GM21737 (cell line): ENCODE results near the gene MAP4K5.
"Not testable (repeated sequence)": the region's sequence is repeated elsewhere in the genome, so short reads cannot be mapped to it uniquely, and the experiment has no call there.

ENCODE experiments used
- ATAC-seq: cut with Tn5 transposase; IDR thresholded peaks from one replicate; pipeline ENCODE4 v1.9.1; 2021; ENCODE audit warnings: mild to moderate bottlenecking, moderate library complexity; ENCODE audit not compliant: unreplicated experiment

The MAP4K5 gene

GRCh38 chr14:50533241-50533705, 904 bp upstream of the MAP4K5 start:
- ATAC-seq, result peak; percentile 18

DNA sequence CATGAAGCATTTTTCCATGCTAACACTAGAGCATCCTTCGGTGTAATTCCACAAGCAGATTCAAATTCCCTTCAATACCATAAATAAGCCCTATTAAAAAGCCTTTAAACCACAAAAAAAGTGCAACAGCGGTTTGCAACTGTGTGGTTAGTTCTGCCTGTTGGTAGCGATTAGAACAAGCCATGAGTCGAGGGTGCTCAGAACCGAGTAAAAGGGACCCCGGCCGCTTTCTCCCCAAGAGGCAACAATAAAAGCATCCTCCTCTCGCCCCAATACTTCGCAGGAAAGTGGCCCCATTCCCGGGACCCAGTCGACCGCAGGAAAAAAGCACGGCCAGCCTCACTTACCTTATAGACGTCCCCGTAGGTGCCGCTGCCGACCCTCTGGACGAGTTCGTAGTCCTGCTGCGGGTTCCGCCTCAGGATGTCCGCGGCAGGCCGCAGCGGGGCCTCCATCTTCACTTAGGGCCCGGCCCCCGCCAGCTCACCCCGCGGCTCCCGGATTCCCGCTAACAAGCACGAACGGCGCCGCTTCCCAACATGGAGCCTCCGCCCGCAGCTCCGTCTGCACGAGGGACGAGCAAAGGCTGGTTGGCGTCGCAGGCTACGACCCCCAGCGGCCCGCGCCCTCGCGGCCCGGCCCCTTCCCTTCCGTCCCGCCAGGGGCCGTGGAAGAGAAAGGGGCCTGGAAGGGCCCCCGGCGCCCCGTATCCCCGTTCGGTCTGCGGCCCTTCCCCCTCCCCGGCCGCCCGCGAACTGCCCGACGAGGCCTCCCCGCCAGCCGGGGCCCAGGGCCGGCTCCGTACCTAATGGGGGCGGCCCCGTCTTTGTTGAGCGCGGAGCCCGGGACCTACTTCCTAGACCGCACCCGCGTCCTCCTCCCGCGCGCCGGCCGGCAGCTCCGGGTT, 521 bp downstream of the MAP4K5 start:
- peak; percentile 17 for ATAC-seq

- no peak for ATAC-seq
These were observed 1.5 kb downstream of the MAP4K5 start for GRCh38 chr14:50530794-50531365.

GRCh38 chr14:50530358-50530757, 2.0 kb downstream of the MAP4K5 start:
- ATAC-seq, result no peak

- no peak for ATAC-seq
These were observed 2.8 kb downstream of the MAP4K5 start for GRCh38 chr14:50529288-50530179.

DNA sequence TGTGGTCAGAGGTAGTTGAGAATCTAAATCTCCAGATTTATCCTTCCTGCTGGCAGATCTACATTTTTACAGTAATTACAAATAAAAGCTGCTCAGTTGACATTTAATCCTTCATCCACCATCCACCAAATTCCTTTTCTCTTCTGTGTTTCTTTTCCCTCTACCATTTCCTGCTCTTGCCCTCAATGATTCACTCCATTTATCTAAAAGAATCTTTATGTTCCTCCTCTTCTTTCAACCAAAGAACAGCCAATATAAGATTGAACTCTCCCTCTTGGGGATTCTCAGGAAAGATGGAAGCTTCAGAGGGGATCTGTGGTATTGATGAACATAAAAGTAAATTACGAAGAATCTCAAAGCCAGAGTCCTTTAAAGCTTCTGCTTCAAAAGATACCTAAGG, 4.4 kb downstream of the MAP4K5 start:
- no peak for ATAC-seq

DNA sequence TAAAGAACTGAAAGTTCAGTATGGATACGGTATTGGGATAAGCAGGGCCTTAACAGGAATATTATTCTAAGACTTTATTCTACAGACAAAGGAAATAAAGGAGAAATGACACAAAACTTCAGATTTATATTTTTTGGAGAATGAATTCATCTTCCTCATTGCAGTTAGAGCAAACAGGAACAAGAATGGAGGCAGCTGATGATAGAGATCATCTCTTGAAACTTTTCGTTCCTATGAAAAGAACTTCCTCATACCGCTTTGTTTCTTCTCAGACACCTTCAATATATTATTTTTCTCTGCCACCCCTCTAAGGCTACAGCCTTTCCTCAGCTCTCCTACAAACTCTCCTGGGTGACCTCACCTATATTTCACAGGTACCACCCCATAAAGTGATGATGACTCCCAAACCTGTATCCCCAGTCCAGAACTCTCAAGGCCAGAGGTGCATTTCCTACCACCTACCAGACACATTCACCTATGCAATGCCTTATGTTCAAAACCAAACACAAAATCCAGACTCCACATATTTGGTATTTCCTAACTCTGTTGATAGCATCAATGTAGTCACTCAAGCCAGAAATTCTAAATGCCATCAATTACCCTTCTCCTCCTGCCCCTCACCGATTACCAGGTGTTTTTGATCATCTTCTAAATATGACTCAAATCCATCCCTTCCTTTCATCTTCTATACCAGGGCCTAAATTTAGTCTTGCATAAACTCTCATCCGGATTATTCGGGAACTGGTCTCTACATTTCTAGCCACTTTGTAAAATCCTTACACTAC, 7.4 kb downstream of the MAP4K5 start:
- no peak for ATAC-seq

DNA sequence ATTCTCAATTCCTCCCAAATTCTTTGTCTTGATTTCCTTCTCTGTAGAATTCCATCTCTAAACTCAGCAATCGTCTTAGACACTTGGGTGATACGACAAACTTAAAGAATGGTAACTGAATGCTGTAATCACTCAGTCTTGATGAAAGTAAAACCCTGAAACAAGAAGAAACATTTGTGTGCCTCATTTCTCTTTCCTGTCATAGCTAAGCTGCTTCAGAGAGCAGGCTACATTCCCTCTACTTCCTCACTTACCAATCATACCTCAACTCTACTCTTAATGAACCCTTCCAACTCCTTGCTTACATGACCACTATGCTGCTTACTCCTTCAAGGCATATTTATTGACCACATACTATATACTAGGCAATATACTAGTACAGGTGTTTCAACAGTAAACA, 8.3 kb downstream of the MAP4K5 start:
- peak; percentile 44 for ATAC-seq

DNA sequence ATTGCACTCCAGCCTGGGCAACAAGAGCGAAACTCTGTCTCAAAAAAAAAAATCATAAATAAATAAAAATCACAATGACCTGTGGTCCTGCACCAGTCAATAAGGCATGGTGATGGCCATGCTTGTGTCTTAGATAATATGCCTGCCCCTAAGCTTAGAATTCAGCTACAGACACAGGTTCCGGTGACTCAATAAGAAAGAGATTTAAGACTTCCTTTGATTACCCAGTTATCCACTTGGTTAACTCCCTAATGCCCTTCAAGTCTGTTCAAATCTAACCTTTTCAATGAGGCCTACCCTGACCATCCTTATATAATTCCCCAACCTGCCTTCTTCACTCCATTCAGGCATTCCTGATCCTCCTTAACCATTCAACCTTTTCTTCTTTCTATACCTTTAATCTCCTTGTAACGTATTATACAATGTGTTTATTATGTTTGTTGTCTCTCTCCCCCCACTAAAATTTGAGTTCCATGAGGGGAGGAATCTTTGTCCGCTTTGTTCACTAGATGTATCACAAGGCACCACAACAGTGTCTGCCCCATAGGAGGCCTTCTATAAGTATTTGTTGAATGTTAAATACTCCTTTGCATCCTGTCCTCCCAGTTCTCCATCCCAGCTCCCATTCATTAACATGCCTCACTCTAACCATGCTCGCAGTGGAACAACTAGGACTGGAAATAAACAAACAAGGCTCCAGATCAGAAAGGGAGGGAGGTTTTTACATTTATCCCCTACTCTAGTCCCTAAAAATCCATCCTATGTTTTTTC, 8.9 kb downstream of the MAP4K5 start:
- no peak for ATAC-seq

GRCh38 chr14:50521912-50522341, 10.4 kb downstream of the MAP4K5 start:
- peak; percentile 62 for ATAC-seq

DNA sequence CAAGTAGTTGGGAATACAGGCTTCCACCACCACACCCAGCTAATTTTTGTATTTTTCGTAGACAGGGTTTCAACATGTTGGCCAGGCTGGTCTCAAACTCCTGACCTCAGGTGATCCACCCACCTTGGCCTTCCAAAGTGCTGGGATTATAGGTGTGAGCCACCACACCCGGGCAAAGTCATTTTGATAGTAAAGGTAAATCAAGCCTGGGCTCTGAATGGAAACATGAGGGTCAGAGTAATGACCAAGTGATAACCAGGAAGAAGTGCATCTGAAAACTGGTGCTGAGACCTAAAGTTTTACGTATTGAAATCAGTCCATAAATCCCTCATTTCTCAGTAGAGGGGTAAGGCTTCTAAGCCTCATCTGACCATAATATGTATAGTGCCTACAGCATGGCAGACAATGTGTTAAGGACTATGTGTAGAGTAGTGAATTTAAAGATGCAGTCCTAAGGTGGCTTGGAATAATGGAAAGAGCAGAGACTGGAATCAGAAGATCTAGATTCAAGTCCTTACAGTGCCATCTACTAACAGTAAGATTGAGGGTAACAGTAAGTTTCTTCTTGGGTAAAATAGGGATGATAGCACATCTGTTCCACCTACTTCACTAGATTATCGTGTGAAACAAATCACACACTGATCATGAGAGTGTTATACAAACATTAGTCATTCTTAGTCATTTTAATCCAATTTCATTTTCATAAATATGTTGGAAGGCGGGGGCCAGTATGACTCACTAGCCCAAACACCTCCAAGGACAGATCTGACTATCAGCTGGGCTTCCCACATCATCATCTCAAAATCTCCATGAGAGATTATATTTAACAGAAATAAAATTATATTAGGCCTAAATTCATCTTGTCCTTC, 11.2 kb downstream of the MAP4K5 start:
- ATAC-seq, result peak; percentile 54

GRCh38 chr14:50516091-50516490, 16.3 kb downstream of the MAP4K5 start:
- no peak for ATAC-seq

DNA sequence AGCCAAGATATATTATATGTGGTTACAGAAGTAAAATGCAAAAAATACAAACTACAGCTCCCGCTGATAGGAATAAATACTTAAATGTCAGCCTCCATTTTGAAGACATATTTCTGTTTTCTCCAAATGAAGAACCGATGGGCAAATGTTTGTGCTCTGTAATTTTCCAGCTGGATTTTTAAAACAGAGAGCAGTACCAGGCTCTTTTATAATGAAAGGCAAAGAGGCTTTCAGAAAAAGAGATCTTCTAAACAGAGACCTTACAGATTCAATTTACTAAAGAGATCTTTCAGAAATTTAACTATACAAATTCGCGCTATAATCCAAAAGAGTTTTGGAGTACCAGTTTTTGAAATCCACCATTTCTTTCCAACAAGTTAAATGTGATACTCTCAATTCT, 19.9 kb downstream of the MAP4K5 start:
- no peak for ATAC-seq

DNA sequence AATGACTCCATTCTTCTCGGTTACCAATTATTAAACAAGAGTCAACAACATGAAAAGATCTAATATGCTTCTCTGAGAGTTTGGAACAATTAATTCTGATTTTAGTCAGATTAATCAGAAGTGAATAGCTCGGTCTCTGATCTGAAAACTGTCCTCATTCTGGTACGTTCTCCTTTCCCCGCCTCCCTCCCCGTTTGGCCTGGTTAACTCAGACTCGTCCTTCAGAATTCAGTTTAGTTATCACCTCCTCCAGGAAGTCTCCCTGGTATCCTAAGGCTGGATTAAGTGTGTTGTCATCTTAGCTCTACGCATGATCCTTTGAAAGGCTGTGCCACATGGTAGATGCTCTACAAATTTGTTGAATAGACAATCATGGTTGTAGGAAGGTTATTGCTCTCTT, 22.2 kb downstream of the MAP4K5 start:
- no peak for ATAC-seq

DNA sequence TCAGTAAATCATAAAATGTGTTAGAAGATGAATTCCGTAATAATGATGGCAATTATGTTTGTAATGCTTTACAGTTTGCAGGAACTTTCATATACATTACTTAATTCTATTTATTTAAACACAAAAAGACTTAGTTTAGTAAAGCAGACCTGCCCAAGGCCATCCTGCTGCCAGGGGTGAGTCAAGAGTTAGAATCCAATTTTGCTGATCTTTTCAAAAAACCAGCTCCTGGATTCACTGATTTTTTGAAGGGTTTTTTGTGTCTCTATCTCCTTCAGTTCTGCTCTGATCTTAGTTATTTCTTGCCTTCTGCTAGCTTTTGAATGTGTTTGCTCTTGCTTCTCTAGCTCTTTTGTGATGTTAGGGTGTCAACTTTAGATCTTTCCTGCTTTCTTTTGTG, 25.3 kb downstream of the MAP4K5 start:
- ATAC-seq, result not testable (repeated sequence)

DNA sequence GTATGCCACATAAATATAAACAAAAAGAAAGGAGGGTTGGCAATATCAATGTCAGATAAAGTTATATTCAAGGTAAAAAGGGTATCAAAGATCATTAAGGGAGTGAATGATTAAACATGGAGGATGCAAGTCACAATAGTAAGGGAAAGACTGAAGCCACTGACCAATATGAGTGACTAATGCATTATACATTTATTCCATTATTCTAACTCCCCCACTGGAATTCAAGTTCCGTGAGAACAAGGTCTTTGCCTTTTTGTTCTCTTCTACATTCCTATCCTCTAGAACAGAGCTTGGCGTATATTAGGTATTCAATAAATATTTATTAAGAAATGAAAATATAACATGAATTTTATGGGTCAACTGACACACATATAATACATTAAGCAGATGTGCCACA, 30.7 kb downstream of the MAP4K5 start:
- ATAC-seq, result no peak

DNA sequence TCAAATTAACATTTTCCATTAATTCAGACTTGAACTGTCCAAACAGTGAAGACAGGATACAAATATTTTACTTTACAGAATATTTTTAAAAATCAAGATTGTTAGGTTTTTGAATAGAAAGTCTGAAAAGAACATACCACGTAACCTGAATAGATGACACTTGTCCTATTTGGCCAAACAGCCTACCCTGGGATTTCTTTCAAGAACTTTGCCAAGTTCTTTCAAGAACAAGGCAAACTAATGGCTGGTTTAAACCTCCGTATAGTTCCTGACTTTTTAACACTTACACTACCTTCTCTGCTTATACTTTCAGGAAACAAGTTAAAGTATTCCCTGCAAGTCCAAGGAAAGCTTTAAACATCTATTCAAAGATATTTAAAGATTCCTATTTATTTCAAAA, 35.0 kb downstream of the MAP4K5 start:
- ATAC-seq, result no peak

GRCh38 chr14:50489851-50490250, 42.5 kb downstream of the MAP4K5 start:
- no peak for ATAC-seq

DNA sequence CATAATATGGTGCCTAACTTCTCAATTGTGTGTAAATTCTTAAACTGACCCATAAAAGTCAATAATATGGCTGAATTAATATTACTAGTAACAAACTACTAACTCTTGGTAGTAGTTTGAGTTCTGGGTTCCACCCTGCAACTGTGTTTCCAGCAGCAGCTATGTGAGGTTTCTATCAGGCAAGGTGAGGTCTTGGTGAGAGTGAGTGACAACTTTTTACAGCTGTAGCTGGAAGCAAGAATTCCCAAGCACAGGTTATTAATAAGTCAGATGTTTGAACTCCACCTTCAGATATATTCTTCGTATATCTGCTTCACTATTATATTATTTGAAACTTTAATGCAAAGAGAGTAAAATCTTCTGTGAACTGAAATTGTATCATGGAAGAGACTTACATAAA, 43.8 kb downstream of the MAP4K5 start:
- ATAC-seq, result no peak
